HEK293 (cell line): ENCODE data around the gene MTG1.
"Not testable (repeated sequence)": the region's sequence is repeated elsewhere in the genome, so short reads cannot be mapped to it uniquely, and the experiment has no call there.

ENCODE experiments used
- CTCF ChIA-PET: fragments of 350-600 bp; formaldehyde crosslinking; extraction: SDS; loops from one replicate; lab custom pipeline; 2021; ENCODE audit warnings: antibody characterized with exemption; lab: Yijun Ruan, JAX
- POLR2A ChIA-PET: fragments of 300-600 bp; formaldehyde crosslinking; extraction: SDS; loops from one replicate; lab custom pipeline; 2020; ENCODE audit warnings: antibody characterized with exemption, inconsistent platforms; lab: Yijun Ruan, JAX
- H3K27ac ChIP-seq: fragments of 200-500 bp; sonication (Bioruptor generic); 2 replicates; pipeline ENCODE4 v1.5.1; 2014; ENCODE audit warnings: low read depth, low read length, control low read depth, inconsistent platforms; ENCODE audit errors: extremely low read depth
- H3K36me3 ChIP-seq, 2 experiments: fragments of 200-500 bp in 1 of 2; sonication (Bioruptor generic) in 1 of 2; 1 replicate in 1 of 2; 2 replicates in 1 of 2; pipeline ENCODE4 v1.5.1; 2014 to 2017; ENCODE audit warnings: inconsistent platforms in 2 of 2, low read length in 2 of 2; ENCODE audit not compliant: control insufficient read depth in 2 of 2, insufficient read depth in 1 of 2
- H3K4me1 ChIP-seq: fragments of 200-500 bp; sonication (Bioruptor generic); 2 replicates; pipeline ENCODE4 v1.5.1; 2014; ENCODE audit warnings: mild to moderate bottlenecking, low read length, inconsistent platforms; ENCODE audit not compliant: control insufficient read depth, insufficient read depth
- H3K4me3 ChIP-seq: 2 replicates; pipeline ENCODE4 v1.5.1; 2011; ENCODE audit warnings: low read depth, mild to moderate bottlenecking, control low read depth, low read length, moderate library complexity
- H3K9me3 ChIP-seq: fragments of 200-500 bp; sonication (Bioruptor generic); 2 replicates; pipeline ENCODE4 v1.5.1; 2014; ENCODE audit warnings: low read depth, low read length, inconsistent platforms; ENCODE audit not compliant: control insufficient read depth, insufficient read depth
- SCRT2 ChIP-seq: fragments of 450-650 bp; formaldehyde crosslinking; IDR thresholded peaks from 2 replicates; pipeline ENCODE4 v1.5.1; 2016; ENCODE audit warnings: missing biosample characterization, missing genetic modification characterization
- YY2 ChIP-seq: fragments of 450-650 bp; formaldehyde crosslinking; IDR thresholded peaks from 2 replicates; pipeline ENCODE4 v1.5.1; 2016; ENCODE audit warnings: missing biosample characterization, missing genetic modification characterization
- ZBTB48 ChIP-seq: fragments of 450-650 bp; formaldehyde crosslinking; IDR thresholded peaks from 2 replicates; pipeline ENCODE4 v1.5.1; 2016; ENCODE audit warnings: missing biosample characterization, missing genetic modification characterization
- ZNF169 ChIP-seq: fragments of 450-650 bp; formaldehyde crosslinking; IDR thresholded peaks from 2 replicates; pipeline ENCODE4 v1.5.1; 2016; ENCODE audit warnings: missing biosample characterization, missing genetic modification characterization
- ZNF24 ChIP-seq: fragments of 450-650 bp; formaldehyde crosslinking; IDR thresholded peaks from 2 replicates; pipeline ENCODE4 v1.5.1; 2016; ENCODE audit warnings: missing biosample characterization, missing genetic modification characterization
- ZNF324 ChIP-seq: fragments of 450-650 bp; formaldehyde crosslinking; IDR thresholded peaks from 2 replicates; pipeline ENCODE4 v1.5.1; 2016; ENCODE audit warnings: missing biosample characterization, missing genetic modification characterization
- ZNF335 ChIP-seq: fragments of 450-650 bp; formaldehyde crosslinking; conservative IDR thresholded peaks from 2 replicates; pipeline ENCODE4 v1.5.1; 2016; ENCODE audit warnings: missing biosample characterization, missing genetic modification characterization
- ZNF654 ChIP-seq: fragments of 450-650 bp; formaldehyde crosslinking; IDR thresholded peaks from 2 replicates; pipeline ENCODE4 v1.5.1; 2016; ENCODE audit warnings: low read depth, missing biosample characterization, missing genetic modification characterization
- ZNF660 ChIP-seq: fragments of 450-650 bp; IDR thresholded peaks from 2 replicates; pipeline ENCODE4 v1.5.1; 2018; ENCODE audit warnings: missing biosample characterization, mild to moderate bottlenecking, missing genetic modification characterization
- ZSCAN16 ChIP-seq: fragments of 450-650 bp; formaldehyde crosslinking; IDR thresholded peaks from 2 replicates; pipeline ENCODE4 v1.5.1; 2016; ENCODE audit warnings: missing biosample characterization, missing genetic modification characterization
- TF ChIP-seq, protein P1 (sequence below): fragments of 450-650 bp; formaldehyde crosslinking; IDR thresholded peaks from 2 replicates; pipeline ENCODE4 v1.5.1; 2017; ENCODE audit warnings: missing biosample characterization, missing genetic modification characterization
- TF ChIP-seq, protein P2 (sequence below): fragments of 450-650 bp; formaldehyde crosslinking; IDR thresholded peaks from 2 replicates; pipeline ENCODE4 v1.5.1; 2016; ENCODE audit warnings: missing biosample characterization, missing genetic modification characterization
- TF ChIP-seq, protein P3 (sequence below): fragments of 450-650 bp; formaldehyde crosslinking; IDR thresholded peaks from 2 replicates; pipeline ENCODE4 v1.5.1; 2016; ENCODE audit warnings: missing biosample characterization, missing genetic modification characterization, low read depth
- TF ChIP-seq, protein P4 (sequence below): fragments of 450-650 bp; formaldehyde crosslinking; IDR thresholded peaks from 2 replicates; pipeline ENCODE4 v1.5.1; 2016; ENCODE audit warnings: missing biosample characterization, missing genetic modification characterization

Gene MTG1

DNA sequence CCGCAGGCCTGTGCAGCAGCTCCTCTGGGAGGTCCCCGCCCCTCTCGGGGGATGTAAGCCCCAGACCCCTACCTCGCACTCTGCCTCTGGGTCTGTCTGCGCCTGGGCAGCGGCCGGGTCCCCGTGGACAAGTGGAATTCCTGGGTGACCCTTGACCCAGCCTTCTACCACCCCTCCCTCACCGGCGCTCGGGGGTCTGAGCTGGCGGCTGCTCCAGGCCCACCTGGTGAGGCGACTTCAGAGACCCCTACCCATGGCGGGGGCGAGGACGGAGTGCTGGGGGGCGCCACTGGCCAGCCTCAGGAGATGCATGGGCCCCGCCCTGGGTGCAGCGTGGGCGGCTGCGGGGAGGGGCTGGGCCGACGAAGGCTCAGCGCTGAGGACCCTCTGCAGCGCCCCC, 38.8 kb downstream of the MTG1 start:
- not testable (repeated sequence) for H3K27ac ChIP-seq

DNA sequence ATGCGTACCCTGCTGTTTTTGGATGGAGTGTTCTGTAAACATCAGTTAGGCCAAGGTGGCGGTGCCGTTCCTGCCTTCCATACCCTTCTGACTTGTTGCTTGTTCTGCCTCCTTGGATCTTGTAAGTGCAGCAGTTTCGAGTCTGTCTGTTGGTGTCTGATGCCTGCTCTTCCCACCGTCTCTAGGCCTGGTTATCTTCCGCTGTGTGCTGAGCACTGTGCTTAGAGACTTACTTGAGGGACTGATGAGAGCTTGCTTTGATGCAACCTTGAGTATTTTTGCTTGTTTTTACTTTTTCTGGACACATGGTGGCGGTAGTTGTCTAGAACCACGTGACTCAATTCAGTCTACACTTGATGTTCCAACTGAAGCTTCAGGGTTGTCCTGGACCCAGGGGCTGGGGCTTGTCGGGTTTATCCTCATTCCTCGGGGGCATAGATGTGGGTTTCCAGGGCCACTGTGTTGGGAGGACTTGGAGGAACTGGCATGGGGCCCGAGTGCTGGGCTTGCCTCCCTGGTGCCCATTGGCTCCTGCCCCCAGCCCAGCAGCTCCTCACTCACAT, 44.8 kb downstream of the MTG1 start:
- Histone ChIP-seq H3K4me1 (no peaks in the 10 kb centered on the region), H3K36me3 (peaks cover 0 to 7% of the 10 kb centered on the region in 2 experiments; a peak in 1 of 3 replicates), H3K4me3 (no peak overlapping the region), H3K9me3 (no peaks in the 10 kb centered on the region), H3K27ac (no peak overlapping the region)
- TF ChIP-seq, protein P1, sequence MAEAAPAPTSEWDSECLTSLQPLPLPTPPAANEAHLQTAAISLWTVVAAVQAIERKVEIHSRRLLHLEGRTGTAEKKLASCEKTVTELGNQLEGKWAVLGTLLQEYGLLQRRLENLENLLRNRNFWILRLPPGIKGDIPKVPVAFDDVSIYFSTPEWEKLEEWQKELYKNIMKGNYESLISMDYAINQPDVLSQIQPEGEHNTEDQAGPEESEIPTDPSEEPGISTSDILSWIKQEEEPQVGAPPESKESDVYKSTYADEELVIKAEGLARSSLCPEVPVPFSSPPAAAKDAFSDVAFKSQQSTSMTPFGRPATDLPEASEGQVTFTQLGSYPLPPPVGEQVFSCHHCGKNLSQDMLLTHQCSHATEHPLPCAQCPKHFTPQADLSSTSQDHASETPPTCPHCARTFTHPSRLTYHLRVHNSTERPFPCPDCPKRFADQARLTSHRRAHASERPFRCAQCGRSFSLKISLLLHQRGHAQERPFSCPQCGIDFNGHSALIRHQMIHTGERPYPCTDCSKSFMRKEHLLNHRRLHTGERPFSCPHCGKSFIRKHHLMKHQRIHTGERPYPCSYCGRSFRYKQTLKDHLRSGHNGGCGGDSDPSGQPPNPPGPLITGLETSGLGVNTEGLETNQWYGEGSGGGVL (tag by site-specific recombination), result no peak
- TF ChIP-seq, protein P2, sequence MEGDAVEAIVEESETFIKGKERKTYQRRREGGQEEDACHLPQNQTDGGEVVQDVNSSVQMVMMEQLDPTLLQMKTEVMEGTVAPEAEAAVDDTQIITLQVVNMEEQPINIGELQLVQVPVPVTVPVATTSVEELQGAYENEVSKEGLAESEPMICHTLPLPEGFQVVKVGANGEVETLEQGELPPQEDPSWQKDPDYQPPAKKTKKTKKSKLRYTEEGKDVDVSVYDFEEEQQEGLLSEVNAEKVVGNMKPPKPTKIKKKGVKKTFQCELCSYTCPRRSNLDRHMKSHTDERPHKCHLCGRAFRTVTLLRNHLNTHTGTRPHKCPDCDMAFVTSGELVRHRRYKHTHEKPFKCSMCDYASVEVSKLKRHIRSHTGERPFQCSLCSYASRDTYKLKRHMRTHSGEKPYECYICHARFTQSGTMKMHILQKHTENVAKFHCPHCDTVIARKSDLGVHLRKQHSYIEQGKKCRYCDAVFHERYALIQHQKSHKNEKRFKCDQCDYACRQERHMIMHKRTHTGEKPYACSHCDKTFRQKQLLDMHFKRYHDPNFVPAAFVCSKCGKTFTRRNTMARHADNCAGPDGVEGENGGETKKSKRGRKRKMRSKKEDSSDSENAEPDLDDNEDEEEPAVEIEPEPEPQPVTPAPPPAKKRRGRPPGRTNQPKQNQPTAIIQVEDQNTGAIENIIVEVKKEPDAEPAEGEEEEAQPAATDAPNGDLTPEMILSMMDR (tag by site-specific recombination), result peak; percentile 33; the same call in 1 of the 2 replicates
- TF ChIP-seq ZNF660 (tag by site-specific recombination) (no peak), ZSCAN16 (tag by site-specific recombination) (peak; percentile 86), ZNF169 (tag by site-specific recombination) (no peak), SCRT2 (tag by site-specific recombination) (peak; percentile 64; the same call in 1 of the 2 replicates), ZNF654 (tag by site-specific recombination) (peak; percentile 7; the same call in 1 of the 2 replicates)
- TF ChIP-seq, protein P3, sequence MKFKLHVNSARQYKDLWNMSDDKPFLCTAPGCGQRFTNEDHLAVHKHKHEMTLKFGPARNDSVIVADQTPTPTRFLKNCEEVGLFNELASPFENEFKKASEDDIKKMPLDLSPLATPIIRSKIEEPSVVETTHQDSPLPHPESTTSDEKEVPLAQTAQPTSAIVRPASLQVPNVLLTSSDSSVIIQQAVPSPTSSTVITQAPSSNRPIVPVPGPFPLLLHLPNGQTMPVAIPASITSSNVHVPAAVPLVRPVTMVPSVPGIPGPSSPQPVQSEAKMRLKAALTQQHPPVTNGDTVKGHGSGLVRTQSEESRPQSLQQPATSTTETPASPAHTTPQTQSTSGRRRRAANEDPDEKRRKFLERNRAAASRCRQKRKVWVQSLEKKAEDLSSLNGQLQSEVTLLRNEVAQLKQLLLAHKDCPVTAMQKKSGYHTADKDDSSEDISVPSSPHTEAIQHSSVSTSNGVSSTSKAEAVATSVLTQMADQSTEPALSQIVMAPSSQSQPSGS (tag by site-specific recombination), result no peak
- ChIA-PET CTCF (interaction anchor here (0.6 to 2.8 kb wide), 15 partner anchors 9 to 177 kb away, joined by 3 to 19 read pairs (median 4); partner anchors contain the start of gene SCART1), POLR2A (no interaction called here)

More for the DNA sequence above, 38.8 kb downstream of the MTG1 start:
- POLR2A ChIA-PET, H3K4me1 ChIP-seq, CTCF ChIA-PET, H3K36me3 ChIP-seq, H3K9me3 ChIP-seq, H3K4me3 ChIP-seq: not testable (repeated sequence)

DNA sequence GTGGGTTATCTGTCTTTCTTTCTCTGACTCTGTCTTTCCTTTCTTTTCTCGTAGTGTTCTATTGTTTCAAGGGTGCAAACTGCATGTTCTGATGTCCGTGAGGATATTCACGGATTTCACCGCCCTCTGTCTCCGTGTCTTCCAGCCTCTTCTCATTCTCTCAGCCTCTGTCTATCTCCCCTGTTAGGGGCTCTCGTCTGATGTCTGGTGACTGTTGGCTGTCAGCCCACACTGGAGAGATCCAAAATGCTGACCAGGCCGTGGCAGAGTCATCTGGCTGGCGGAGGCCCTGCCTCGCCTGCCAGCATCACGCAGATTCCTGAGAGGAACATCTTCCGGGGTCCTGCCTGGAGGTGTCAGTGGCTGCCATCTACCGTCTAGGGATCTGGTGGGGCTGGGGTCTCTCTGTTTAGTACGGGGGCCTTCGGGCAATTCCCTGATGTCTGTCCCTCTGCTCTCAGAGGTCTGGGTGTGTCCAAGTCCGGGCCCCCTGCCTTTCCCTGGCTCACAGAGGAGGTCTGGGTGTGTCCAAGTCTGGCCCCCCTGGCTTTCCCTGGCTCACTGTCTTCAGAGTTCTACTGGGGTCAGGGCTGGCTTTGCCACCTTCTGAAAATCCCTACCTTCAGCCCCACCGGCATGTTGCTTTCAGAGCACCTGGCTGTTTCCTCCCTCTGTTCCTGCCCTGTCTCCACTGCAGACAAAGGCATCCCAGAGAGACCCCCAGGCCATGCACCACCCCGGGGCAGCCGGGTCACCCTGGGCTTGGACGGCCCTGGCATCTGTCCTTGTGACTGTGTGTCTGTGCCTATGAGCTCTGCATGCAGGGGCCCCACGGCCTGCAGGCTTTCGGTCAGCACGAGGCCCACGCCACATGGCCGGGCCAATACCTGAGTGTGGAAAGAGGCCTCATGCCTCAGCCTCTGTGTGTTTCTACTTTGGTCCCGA, 45.8 kb downstream of the MTG1 start:
- no peaks in the 10 kb centered on the region for H3K4me1 ChIP-seq
- TF ChIP-seq ZNF335 (tag by site-specific recombination) (no peak), ZNF24 (tag by site-specific recombination) (no peak), ZBTB48 (tag by site-specific recombination) (no peak), ZNF324 (tag by site-specific recombination) (no peak), YY2 (tag by site-specific recombination) (no peak)
- TF ChIP-seq, protein P4, sequence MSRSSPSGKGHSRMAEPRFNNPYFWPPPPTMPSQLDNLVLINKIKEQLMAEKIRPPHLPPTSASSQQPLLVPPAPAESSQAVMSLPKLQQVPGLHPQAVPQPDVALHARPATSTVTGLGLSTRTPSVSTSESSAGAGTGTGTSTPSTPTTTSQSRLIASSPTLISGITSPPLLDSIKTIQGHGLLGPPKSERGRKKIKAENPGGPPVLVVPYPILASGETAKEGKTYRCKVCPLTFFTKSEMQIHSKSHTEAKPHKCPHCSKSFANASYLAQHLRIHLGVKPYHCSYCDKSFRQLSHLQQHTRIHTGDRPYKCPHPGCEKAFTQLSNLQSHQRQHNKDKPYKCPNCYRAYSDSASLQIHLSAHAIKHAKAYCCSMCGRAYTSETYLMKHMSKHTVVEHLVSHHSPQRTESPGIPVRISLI (tag by site-specific recombination), result no peak
- TF ChIP-seq, all 188 proteins: peak for 0
- Histone ChIP-seq H3K9me3 (no peaks in the 10 kb centered on the region), H3K27ac (no peak overlapping the region), H3K4me3 (no peak overlapping the region), H3K36me3 (peaks cover 0 to 7% of the 10 kb centered on the region in 2 experiments; a peak in 1 of 3 replicates)
- ChIA-PET POLR2A (no interaction called here), CTCF (interaction anchor here (0.6 to 2.8 kb wide), 9 partner anchors 15 to 176 kb away, joined by 3 to 19 read pairs (median 3); no protein-coding TSS in a partner anchor)
